Glomerular visceral epithelial cell (primary cell): Measurements from ENCODE around the gene NINL.
A peak's percentile ranks its signal among the peaks of the same experiment; 100 is the strongest.
"Not testable (repeated sequence)": the region's sequence is repeated elsewhere in the genome, so short reads cannot be mapped to it uniquely, and the experiment has no call there.

Experiments used
- DNase-seq: peaks from one replicate; pipeline ENCODE4 v3.0.0-alpha.2; 2016; ENCODE audit errors: extremely low spot score

Gene NINL

DNA sequence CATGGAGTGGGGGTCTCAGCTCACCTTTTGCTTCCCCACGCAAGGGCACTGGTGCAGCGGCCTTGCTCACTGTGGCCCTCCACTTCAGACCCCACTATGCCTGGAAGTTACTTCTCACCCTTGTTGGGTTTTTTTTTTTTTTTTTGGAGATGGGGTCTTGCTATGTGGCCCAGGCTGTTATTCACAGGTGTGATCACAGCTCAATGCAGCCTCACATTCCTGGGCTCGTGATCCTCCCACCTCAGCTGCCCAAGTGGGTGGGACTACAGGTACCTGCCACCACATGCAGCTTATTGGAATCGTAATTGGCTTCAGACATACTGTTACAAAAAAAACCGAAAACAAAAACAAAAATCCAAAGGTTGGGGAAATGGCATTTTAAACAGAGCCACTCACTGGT, 32.4 kb downstream of the NINL start:
- no peak for DNase-seq

DNA sequence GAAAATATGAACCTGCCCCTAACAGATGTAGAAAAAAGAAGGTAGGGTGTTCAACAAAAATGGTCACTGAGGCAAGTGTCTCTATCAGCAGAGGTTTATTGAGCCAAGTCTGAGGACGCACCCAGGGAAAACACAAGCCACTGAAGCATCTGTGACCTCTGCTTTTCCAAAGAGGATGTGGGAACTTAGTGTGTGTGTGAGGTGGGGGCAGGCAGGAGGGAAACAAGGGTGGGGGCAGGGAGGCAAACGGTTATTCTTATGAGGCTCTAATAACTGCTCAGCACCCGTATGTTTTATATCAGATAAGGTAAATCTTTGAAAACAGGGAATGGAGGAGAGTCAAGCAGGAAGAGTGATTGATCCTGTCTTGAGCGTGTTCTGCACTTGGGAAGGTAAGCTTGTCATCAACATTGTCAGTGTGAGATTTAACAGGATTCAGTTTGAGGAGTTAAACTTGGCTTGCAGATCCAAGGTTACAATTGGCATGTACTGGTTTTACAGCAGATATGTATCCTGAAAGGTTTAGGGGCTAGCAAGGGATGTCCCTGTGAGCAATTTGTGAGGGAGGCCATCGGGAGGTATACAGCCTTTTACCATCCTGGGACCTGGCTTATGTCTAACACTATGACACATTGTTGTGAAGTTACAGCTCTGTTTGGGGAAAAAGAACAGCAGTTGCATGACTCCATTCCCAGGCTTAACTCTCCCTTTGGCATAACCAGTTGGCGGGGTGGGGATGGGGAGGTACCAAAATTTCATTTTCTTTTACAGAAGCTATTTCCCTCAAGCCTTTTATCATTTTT, 33.7 kb downstream of the NINL start:
- DNase-seq, result no peak

DNA sequence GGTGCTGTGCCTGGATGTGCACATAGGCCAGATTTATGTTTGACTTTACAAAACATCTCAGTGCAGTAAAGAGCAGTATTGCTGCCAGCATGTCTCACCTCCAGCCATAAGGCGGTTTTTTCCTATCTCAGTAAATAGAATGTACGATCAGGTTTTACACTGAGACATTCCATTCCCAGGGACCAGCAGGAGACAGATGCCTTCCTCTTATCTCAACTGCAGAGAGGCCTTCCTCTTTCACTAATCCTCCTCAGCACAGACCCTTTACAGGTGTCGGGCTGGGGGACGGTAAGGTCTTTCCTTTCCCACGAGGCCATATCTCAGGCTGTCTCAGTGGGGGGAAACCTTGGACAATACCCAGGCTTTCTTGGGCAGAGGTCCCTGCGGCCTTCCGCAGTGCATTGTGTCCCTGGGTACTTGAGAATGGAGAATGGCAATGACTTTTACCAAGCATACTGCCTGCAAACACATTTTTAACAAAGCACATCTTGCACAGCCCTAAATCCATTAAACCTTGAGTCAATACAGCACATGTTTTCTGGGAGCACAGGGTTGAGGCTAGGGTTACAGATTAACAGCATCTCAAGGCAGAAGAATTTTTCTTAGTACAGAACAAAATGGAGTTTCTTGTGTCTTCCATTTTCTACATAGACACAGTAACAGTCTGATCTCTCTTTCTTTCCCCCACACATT, 34.5 kb downstream of the NINL start:
- DNase-seq, result not testable (repeated sequence)

DNA sequence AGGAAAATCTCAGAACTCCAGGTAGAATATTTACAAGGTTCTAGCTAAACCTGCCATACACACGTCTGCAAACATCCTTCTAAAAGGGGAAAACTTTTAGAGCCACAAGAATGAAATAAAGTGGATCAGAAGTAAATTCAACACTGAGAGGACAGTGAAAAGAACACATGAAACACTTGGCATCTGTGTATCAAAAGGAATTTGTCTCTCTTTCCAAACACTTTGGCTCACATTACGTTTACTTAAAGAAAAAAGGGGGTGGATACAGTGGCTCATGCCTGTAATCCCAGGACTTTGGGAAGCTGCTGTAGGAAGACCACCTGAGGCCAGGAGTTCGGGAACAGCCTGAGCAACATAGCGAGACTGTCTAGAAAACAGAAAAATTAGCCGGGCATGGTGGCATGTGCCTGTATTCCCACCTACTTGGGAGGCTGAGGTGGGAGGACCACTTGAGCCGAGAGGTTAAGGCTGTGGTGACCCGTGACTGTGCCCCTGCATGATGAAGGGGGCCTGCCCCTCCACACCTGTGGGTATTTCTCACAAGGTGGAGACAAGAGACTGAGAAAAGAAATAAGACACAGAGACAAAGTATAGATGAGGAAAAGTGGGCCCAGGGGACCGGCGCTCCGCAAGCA, 35.4 kb downstream of the NINL start:
- DNase-seq, result no peak

- DNase-seq, result no peak
Measured at GRCh38 chr20:25549172-25549773, 36.1 kb downstream of the NINL start.

DNA sequence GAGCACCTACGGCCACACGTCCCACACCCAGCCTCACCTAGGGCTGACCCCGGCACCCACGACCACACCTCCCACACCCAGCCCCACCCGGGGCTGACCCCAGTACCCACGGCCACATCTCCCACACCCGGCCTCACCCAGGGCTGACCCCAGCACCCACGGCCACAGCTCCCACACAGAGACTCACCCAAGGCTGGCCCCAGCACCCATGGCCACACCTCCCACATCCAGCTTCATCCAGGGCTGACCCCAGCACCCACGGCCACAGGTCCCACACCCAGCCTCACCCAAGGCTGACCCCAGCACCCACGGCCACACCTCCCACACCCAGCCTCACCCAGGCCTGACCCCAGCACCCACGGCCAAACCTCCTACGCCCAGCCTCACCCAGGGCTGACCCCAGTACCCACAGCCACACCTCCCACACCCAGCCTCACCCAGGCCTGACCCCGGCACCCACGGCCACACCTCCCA, 36.7 kb downstream of the NINL start:
- DNase-seq, result no peak

DNA sequence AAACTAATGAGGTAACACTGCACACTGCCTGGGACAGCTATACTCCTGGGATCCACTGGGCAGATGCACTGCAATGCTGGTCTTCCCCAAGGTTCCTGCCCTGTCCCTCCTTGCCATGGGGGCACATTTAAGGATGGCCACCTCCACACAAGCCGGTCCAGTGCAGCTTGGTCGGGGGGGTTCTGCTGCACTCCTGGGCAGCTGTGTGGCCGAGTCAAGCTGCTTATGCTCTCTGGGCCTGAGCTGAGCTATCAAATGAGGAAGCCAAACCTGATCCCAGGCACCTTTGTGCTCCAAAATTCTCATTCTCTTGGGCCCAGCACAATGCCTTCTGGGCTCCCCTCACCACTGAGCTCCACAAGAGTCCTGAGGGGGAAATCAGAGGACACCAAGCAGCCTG, 37.3 kb downstream of the NINL start:
- DNase-seq, result no peak

DNA sequence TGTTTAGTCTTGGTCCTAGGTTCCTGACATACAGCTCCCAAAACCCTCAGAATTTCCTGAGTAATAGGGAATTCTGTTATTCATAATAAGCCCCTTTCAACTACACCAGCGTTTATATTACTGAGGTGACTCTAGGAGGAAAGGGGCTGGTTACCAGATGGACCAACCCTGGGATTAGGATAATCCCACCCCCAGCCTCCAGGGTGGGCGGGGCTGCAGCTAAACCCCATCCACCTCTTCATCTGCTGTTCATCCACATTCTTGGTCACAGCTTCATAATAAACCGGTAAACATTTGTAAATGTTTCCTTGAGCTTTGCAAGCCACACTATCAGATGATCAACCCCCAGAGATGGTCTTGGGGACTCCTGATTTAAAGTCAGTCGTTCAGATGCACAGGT, 38.3 kb downstream of the NINL start:
- DNase-seq, result no peak

GRCh38 chr20:25546048-25546447, 39.3 kb downstream of the NINL start:
- DNase-seq, result no peak

DNA sequence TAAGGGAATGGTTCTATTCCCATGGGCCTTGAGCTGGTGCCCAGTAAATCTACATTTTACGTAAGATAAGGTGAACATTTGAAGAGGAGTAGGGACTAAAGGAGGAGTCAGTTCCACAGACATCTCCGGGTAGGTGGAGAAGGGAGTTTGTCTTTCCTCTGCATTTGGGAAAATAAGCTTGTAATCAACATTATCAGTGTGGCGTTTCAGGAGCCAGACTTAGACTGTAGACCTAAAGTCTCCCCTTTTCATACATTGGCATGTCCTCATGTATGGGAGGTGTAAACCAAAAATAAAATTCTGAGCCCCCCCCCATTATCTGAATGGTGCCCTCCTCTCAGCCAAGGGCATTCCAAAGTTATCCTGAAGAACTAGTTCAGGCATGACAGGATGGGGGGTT, 40.2 kb downstream of the NINL start:
- DNase-seq, result no peak

DNA sequence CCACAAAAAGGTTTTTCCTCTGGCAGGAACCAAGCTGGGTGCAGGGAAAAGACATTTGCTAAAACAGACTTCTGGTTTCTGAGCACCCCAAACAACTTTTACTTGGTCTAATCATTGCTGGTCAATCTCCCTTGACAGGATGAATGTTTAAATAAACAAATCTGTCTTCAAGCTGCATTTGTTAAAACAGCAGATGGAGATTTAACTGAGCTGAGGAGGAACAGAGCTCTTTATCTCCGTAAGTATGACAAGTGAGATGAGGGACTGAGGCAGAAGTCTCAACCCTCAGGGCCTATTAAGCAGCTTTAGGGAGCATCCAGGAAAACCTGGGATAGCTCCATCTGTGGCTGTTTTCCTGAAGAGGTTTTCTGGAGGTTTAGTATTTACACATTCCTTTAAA, 40.6 kb downstream of the NINL start:
- no peak for DNase-seq

DNA sequence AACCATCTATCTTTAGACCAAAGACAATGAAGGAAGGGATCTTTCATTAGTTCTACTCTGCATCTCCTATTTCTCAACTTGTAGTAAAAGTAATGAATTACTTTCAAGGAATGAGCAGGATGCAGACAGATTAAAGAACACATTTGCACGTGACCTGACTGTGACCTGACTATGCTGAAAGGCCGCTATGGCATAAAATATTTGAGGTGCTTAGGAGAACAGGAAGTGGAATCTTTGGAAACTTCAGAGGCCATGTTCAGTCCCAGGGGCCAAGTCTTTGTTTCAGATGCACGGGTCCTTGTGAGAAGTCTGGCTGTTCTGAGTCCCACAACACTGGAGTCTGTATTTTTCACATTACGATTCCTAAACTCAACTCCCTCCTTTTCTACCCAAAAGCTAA, 41.0 kb downstream of the NINL start:
- DNase-seq, result no peak

- DNase-seq, result peak; percentile 45
Measured at GRCh38 chr20:25543068-25543467, 42.3 kb downstream of the NINL start.

GRCh38 chr20:25541676-25542075, 43.7 kb downstream of the NINL start:
- DNase-seq, result peak; percentile 39

DNA sequence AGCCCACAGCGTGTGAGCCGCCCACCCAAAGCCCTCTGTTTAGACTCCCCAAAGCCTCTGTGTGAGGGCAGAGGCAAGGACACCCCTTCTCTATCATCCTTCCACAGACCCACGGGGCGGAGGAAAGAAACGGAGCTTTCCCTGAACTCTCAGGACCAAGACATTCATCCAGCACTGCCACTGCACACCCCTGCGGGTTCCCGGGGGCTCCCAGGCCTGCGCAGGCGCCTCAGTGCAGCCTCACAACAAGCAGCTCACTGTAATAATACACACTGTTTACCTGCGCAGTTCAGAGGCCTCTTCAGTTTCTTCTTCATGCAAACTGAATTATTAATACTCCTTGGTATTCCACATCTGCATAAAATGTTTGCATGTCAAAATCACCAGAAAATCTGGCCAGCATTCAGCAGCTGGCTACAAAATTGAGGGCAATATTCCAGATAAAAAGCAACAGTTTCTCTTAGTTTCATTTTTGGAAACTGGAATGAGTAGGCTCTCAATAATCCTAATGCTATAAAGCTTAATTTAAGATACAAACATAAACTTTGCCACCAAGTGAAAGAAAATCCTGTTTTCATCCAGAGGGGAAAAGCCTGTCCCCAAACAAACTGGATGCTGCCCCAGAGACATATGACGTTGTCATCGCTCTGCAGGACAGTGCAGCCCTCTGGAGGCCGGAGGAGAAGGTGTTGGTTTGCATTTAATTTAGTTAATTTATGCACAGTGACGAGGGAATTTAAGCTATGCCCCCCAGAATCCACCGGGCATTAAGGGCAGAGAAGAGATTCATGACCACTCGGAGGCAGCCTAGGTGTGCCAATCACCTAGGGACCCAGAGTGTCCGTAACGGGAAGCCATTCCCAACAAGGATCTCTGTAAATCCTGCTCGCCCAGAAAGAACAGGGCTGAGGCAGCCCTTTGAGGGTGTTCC, 45.3 kb downstream of the NINL start:
- peak; percentile 31 for DNase-seq

- DNase-seq, result no peak
Measured at GRCh38 chr20:25538838-25539665, 46.3 kb downstream of the NINL start.

DNA sequence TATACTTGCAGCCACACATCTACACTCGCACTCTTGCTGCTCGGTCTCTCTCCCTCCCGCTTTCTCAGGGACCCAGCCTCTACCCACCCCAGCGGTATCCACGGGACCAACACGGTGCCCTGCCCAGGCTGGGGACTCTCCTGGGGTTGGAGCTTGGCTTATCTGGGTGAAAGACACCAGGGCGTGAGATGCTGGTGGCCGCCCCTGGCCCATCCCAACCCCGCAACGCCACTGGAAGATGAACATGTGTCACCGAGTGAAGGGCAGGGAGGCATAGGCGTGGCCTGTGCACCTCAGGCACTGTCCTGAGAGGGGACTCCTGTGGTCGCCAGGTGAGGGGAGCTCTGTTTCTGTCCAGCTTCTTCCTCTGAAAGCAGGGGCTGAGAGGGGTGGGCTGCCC, 47.4 kb downstream of the NINL start:
- DNase-seq, result no peak

DNA sequence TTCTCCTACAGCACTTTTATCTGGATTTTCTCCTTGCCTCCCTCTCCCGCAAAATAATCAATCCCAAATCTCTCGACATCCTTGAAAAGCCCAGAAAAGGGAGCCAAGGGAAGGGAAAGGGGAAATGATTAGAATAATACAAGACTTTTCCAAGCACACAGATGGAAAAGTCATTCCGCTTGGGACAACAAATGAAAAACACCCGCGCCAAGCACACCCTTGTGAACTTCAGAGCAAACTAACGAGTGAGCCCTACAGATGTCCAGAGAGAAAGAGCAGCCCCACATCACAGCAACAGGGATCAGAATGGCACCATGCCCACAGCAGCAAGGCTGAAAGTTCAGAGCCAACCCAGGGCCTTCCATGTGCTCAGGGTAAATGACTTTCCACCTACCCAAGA, 49.6 kb downstream of the NINL start:
- DNase-seq, result no peak

DNA sequence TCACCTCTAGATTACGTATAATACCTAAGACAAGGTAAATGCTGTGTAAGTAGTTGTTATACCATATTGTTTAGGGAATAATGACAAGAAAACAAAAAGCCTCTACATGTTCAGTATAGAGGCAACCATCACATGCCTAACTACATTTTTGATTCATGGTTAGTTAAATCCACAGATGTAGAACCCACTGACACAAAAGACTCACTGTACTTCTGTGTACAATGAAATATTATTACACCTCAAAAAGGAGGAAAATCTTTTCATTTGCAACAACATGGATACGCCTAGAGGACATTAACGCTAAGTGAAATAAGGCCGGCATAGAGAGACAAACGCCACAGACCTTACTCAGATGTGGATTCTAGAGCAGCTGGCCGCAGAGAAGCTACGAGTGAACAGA, 50.5 kb downstream of the NINL start:
- DNase-seq, result no peak

GRCh38 chr20:25533920-25534700, 51.2 kb downstream of the NINL start:
- no peak for DNase-seq
